Breast epithelium (tissue), 4 donors: Measurements from ENCODE around the gene USP6NL. TPM values are rescaled to one million over a fixed set of nuclear protein-coding genes. Genes with fewer than 3 reads are reported as not detected.

ENCODE experiments used
- DNase-seq, 2 donors: peaks; one replicate each; pipeline ENCODE4 v3.0.0-alpha.2; 2019; ENCODE audit warnings: low spot score in 2 of 2
- H3K27ac ChIP-seq, 2 donors: fragments of 200-600 bp; sonication (generic) in 1 of 2; one replicate each; pipeline ENCODE4 v1.5.1; 2016 to 2019; ENCODE audit warnings: mild to moderate bottlenecking in 1 of 2
- H3K27me3 ChIP-seq, 2 donors: fragments of 200-600 bp; sonication (generic) in 1 of 2; one replicate each; pipeline versions ENCODE4 v1.5.1 to v1.6.0; 2017 to 2019; ENCODE audit warnings: control low read depth in 1 of 2, mild to moderate bottlenecking in 1 of 2
- H3K36me3 ChIP-seq: fragments of 200-600 bp; one replicate; pipeline ENCODE4 v1.5.1; 2019
- H3K4me1 ChIP-seq, 2 donors: fragments of 200-600 bp; sonication (generic); one replicate each; pipeline ENCODE4 v1.5.1; 2016 to 2019; ENCODE audit warnings: control low read depth in 1 of 2
- H3K4me3 ChIP-seq, 3 donors: fragments of 200-600 bp; sonication (generic); 1 replicate in 2 of 3; 2 replicates in 1 of 3; pipeline ENCODE4 v1.5.1; 2016 to 2019; ENCODE audit warnings: mild to moderate bottlenecking in 3 of 3, moderate library complexity in 2 of 3
- H3K9me3 ChIP-seq, 2 donors: fragments of 200-600 bp; sonication (generic) in 1 of 2; one replicate each; pipeline ENCODE4 v1.5.1; 2016 to 2019; ENCODE audit warnings: control low read depth in 1 of 2
- POLR2A ChIP-seq: fragments of 450-650 bp; IDR thresholded peaks from one replicate; pipeline ENCODE4 v1.6.1; 2016; ENCODE audit warnings: antibody characterized with exemption, mild to moderate bottlenecking, moderate library complexity
- POLR2AphosphoS5 ChIP-seq, 3 donors: sonication (generic); formaldehyde crosslinking; IDR thresholded peaks; one replicate each; pipeline ENCODE4 v1.6.1; 2017; ENCODE audit warnings: antibody characterized with exemption in 3 of 3
- intact Hi-C: fragments of 100-400 bp; cut with DNase I; formaldehyde crosslinking; loops from one replicate; pipeline ENCODE4 v1.15.1; 2023; ENCODE audit warnings: low total_unique reads
- total RNA-seq, 3 donors: library from RNA; depleted of rRNA; stranded (reverse); fragments of >200 nt; gene quantifications; one replicate each; pipeline ENCODE4 v1.1.0, GENCODE V29; 2016
- TF ChIP-seq, protein P1 (sequence below), 3 donors: fragments of 450-650 bp; IDR thresholded peaks; one replicate each; pipeline ENCODE4 v1.5.1; 2016 to 2017; ENCODE audit warnings: antibody characterized with exemption in 3 of 3, mild to moderate bottlenecking in 3 of 3, moderate library complexity in 3 of 3

The USP6NL gene
- total RNA-seq, 3 donors from 2014 or later = 13.8 to 28.7 (median 19.7) TPM

- Histone ChIP-seq H3K36me3 (no peaks in the 10 kb centered on the region), H3K4me1 (peaks cover 0 to 7% of the 10 kb centered on the region in 2 donors), H3K27me3 (no peaks in the 10 kb centered on the region), H3K27ac (no peak overlapping the region), H3K4me3 (no peak overlapping the region), H3K9me3 (no peaks in the 10 kb centered on the region)
- intact Hi-C loops = no loop called here
- no peak for DNase-seq
- TF ChIP-seq POLR2AphosphoS5 (IDR thresholded peaks at IDR 0.05) = no peak
- no peak for TF ChIP-seq POLR2A
- TF ChIP-seq, protein P1, sequence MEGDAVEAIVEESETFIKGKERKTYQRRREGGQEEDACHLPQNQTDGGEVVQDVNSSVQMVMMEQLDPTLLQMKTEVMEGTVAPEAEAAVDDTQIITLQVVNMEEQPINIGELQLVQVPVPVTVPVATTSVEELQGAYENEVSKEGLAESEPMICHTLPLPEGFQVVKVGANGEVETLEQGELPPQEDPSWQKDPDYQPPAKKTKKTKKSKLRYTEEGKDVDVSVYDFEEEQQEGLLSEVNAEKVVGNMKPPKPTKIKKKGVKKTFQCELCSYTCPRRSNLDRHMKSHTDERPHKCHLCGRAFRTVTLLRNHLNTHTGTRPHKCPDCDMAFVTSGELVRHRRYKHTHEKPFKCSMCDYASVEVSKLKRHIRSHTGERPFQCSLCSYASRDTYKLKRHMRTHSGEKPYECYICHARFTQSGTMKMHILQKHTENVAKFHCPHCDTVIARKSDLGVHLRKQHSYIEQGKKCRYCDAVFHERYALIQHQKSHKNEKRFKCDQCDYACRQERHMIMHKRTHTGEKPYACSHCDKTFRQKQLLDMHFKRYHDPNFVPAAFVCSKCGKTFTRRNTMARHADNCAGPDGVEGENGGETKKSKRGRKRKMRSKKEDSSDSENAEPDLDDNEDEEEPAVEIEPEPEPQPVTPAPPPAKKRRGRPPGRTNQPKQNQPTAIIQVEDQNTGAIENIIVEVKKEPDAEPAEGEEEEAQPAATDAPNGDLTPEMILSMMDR (IDR thresholded peaks at IDR 0.05) = no peak
Measured at GRCh38 chr10:11604865-11605650, 6.4 kb downstream of the USP6NL start.

GRCh38 chr10:11603741-11604140, 7.7 kb downstream of the USP6NL start:
- intact Hi-C loops = no loop called here
- Histone ChIP-seq H3K4me3 (no peak overlapping the region), H3K27ac (no peak overlapping the region), H3K36me3 (no peaks in the 10 kb centered on the region), H3K4me1 (no peaks in the 10 kb centered on the region), H3K27me3 (no peaks in the 10 kb centered on the region), H3K9me3 (no peaks in the 10 kb centered on the region)
- TF ChIP-seq, protein P1 (IDR thresholded peaks at IDR 0.05) = no peak
- no peak for TF ChIP-seq POLR2AphosphoS5 (IDR thresholded peaks at IDR 0.05)
- no peak for TF ChIP-seq POLR2A
- DNase-seq = no peak

DNA sequence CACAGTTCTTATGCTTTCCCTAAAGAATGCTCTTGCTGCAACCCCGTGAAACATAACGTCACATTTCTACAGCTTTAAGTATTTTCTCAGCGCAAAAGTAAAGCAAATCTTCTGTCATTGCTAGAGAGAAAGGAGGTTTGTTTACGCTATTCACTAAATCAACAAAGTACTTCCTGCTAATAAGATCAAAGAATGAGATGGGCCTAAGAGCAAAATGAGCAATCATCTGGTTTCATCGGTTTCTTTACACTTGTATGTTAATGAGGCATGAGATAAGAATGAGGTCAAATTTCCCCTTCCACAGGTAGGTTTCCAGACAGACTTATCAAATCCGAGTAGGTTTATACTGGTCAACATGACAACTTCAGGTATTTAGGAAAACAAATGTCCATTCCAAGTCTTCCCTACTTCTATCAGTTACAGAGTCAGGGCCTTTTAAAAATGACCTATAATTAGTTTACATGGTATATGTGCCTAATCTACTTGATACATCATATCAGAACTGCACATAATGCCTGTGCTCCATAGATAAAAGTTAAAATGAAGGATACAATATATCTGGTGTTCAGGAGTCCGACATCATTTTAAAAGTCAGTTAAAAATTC, 8.4 kb downstream of the USP6NL start:
- TF ChIP-seq POLR2A (no peak), POLR2AphosphoS5 (IDR thresholded peaks at IDR 0.05) (no peak)
- TF ChIP-seq, protein P1 (IDR thresholded peaks at IDR 0.05) = no peak
- no peaks in the 10 kb centered on the region for H3K36me3 ChIP-seq
- no peak overlapping the region for H3K27ac ChIP-seq
- H3K4me3 ChIP-seq = no peak overlapping the region
- H3K27me3 ChIP-seq = no peaks in the 10 kb centered on the region
- no peaks in the 10 kb centered on the region for H3K9me3 ChIP-seq
- intact Hi-C loops = no loop called here
- no peak for DNase-seq
- H3K4me1 ChIP-seq = no peaks in the 10 kb centered on the region

GRCh38 chr10:11602358-11602757, 9.1 kb downstream of the USP6NL start:
- H3K36me3 ChIP-seq = no peaks in the 10 kb centered on the region
- H3K4me3 ChIP-seq = no peak overlapping the region
- H3K27ac ChIP-seq = no peak overlapping the region
- TF ChIP-seq POLR2AphosphoS5 (IDR thresholded peaks at IDR 0.05) (no peak), POLR2A (no peak)
- TF ChIP-seq, protein P1 (IDR thresholded peaks at IDR 0.05) = no peak
- no peaks in the 10 kb centered on the region for H3K9me3 ChIP-seq
- H3K27me3 ChIP-seq = no peaks in the 10 kb centered on the region
- intact Hi-C loops = no loop called here
- no peaks in the 10 kb centered on the region for H3K4me1 ChIP-seq
- DNase-seq = no peak

DNA sequence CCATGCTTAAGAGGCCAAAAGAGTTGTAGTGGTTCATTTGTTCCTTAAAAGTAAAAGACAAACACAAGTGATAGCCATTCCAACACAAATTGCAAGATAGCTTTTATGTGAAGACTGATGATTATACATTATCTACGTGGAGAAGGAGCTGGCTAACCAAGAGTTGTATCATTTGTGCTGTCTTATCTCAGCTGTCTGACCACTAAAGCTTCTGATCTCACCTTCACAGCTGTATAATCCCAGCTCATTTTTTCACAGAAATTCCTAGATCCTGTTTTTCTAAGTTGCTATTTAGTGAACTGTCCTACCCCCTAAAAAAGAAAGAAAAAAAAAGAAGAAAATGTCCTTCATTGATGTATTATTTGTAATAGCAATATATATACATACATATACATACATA, 9.8 kb downstream of the USP6NL start:
- Histone ChIP-seq H3K36me3 (no peaks in the 10 kb centered on the region), H3K4me1 (no peaks in the 10 kb centered on the region), H3K27ac (no peak overlapping the region), H3K27me3 (no peaks in the 10 kb centered on the region), H3K4me3 (no peak overlapping the region), H3K9me3 (no peaks in the 10 kb centered on the region)
- TF ChIP-seq, protein P1 (IDR thresholded peaks at IDR 0.05) = no peak
- TF ChIP-seq POLR2AphosphoS5 (IDR thresholded peaks at IDR 0.05) (no peak), POLR2A (no peak)
- DNase-seq = no peak
- intact Hi-C loops = no loop called here
